H1 (cell line): ENCODE measurements around the gene SHC3. TPM values are rescaled to one million over a fixed set of nuclear protein-coding genes. Genes with fewer than 3 reads are reported as not detected.

Experiments
- CTCF ChIA-PET: fragments of 300-600 bp; sonication (Branson Sonifier 250); formaldehyde crosslinking; loops from one replicate; lab custom pipeline; 2021; ENCODE audit not compliant: partially characterized antibody; lab: Charles Lee
- POLR2A ChIA-PET: fragments of 300-600 bp; sonication (Branson Sonifier 250); formaldehyde crosslinking; loops from one replicate; lab custom pipeline; 2021; ENCODE audit warnings: inconsistent platforms; ENCODE audit not compliant: partially characterized antibody; lab: Charles Lee
- DNase-seq, 2 experiments: peaks; one replicate each; pipeline versions ENCODE4 v3.0.0 to v3.0.0-alpha.2; 2010 to 2022; ENCODE audit warnings: low spot score in 2 of 2, low read depth in 1 of 2, mixed read lengths in 1 of 2
- FAIRE-seq: peaks from 2 replicates; lab custom pipeline; 2011; peaks lifted over from hg19 to GRCh38; lab: Jason Lieb, UNC
- H2AFZ ChIP-seq: 2 replicates; pipeline ENCODE4 v1.8.1; 2012; ENCODE audit warnings: low read length, inconsistent platforms
- H2AK5ac ChIP-seq: 2 replicates; pipeline ENCODE4 v1.6.1; 2013; ENCODE audit warnings: low read depth, low read length
- H2BK120ac ChIP-seq: replicated peaks from 2 replicates; pipeline ENCODE3; 2013; ENCODE audit warnings: low read depth, low read length, inconsistent platforms
- H2BK12ac ChIP-seq: 2 replicates; pipeline ENCODE4 v1.6.1; 2013; ENCODE audit warnings: low read depth, low read length
- H2BK15ac ChIP-seq: 2 replicates; pipeline ENCODE4 v1.6.1; 2013; ENCODE audit warnings: low read length
- H2BK20ac ChIP-seq: 2 replicates; pipeline ENCODE4 v1.6.1; 2013; ENCODE audit warnings: low read length
- H2BK5ac ChIP-seq: 2 replicates; pipeline ENCODE4 v1.6.1; 2013; ENCODE audit warnings: low read depth, low read length
- H3K14ac ChIP-seq: 2 replicates; pipeline ENCODE4 v1.6.1; 2013; ENCODE audit warnings: inconsistent platforms; ENCODE audit not compliant: insufficient read length
- H3K18ac ChIP-seq: 2 replicates; pipeline ENCODE4 v1.6.1; 2013; ENCODE audit warnings: low read length; ENCODE audit errors: extremely low read depth
- H3K23ac ChIP-seq: 2 replicates; pipeline ENCODE4 v1.6.1; 2013; ENCODE audit warnings: inconsistent platforms; ENCODE audit not compliant: insufficient read length
- H3K23me2 ChIP-seq: 2 replicates; pipeline ENCODE4 v1.6.1; 2013; ENCODE audit warnings: low read depth, low read length
- H3K27ac ChIP-seq: 2 replicates; pipeline ENCODE4 v1.6.1; 2011; ENCODE audit warnings: low read depth, low read length, inconsistent platforms
- H3K27me3 ChIP-seq, 4 experiments: replicated peaks in 1 of 4; 1 replicate in 1 of 4; 2 replicates in 3 of 4; pipeline versions ENCODE4 v1.6.1 to v1.8.1; 2011 to 2013; ENCODE audit warnings: low read length in 3 of 4, mild to moderate bottlenecking in 3 of 4, inconsistent platforms in 2 of 4, mixed read lengths in 2 of 4, moderate library complexity in 1 of 4; ENCODE audit not compliant: control insufficient read depth in 3 of 4, insufficient read depth in 3 of 4; ENCODE audit errors: extremely low read depth in 1 of 4
- H3K36me3 ChIP-seq, 4 experiments: 2 replicates each; pipeline versions ENCODE4 v1.6.1 to v1.8.1; 2011 to 2013; ENCODE audit warnings: mild to moderate bottlenecking in 4 of 4, low read length in 3 of 4, moderate library complexity in 2 of 4, control low read depth in 1 of 4, inconsistent platforms in 1 of 4; ENCODE audit not compliant: insufficient read depth in 4 of 4, control insufficient read depth in 2 of 4
- H3K4ac ChIP-seq: replicated peaks from 2 replicates; pipeline ENCODE3; 2013; ENCODE audit warnings: low read length, low read depth, mixed read lengths, inconsistent platforms; ENCODE audit not compliant: insufficient read length
- H3K4me1 ChIP-seq, 4 experiments: replicated peaks in 1 of 4; 1 replicate in 1 of 4; 2 replicates in 3 of 4; pipeline versions ENCODE4 v1.6.1 to v1.8.1; 2011 to 2013; ENCODE audit warnings: low read length in 3 of 4, inconsistent platforms in 2 of 4, mixed read lengths in 1 of 4; ENCODE audit not compliant: insufficient read depth in 4 of 4, control insufficient read depth in 3 of 4
- H3K4me2 ChIP-seq, 2 experiments: 2 replicates each; pipeline versions ENCODE4 v1.6.1 to v1.8.1; 2011 to 2013; ENCODE audit warnings: low read depth in 2 of 2, low read length in 2 of 2, control low read depth in 1 of 2, inconsistent platforms in 1 of 2, mild to moderate bottlenecking in 1 of 2; ENCODE audit not compliant: insufficient read depth in 1 of 2
- H3K4me3 ChIP-seq, 4 experiments: fragments of 200-600, 300-600 bp in 1 of 4; sonication (generic), shearing (Covaris generic), sonication (Bioruptor Twin) in 1 of 4; 2 replicates each; pipeline versions ENCODE4 v1.5.1 to v1.8.1; 2011 to 2016; ENCODE audit warnings: low read length in 4 of 4, low read depth in 3 of 4, control low read depth in 2 of 4, inconsistent platforms in 2 of 4, mild to moderate bottlenecking in 2 of 4, mixed read lengths in 1 of 4, moderate library complexity in 1 of 4; ENCODE audit not compliant: insufficient read depth in 2 of 4; ENCODE audit errors: extremely low read depth in 1 of 4
- H3K56ac ChIP-seq: replicated peaks from 2 replicates; pipeline ENCODE3; 2013; ENCODE audit warnings: low read depth, mild to moderate bottlenecking, mixed read lengths, low read length, inconsistent platforms; ENCODE audit not compliant: insufficient read length
- H3K79me1 ChIP-seq: 2 replicates; pipeline ENCODE4 v1.6.1; 2013; ENCODE audit warnings: low read depth, low read length, control low read depth
- H3K79me2 ChIP-seq, 2 experiments: 2 replicates each; pipeline versions ENCODE4 v1.6.1 to v1.8.1; 2012 to 2013; ENCODE audit warnings: low read length in 2 of 2, mild to moderate bottlenecking in 2 of 2, inconsistent platforms in 1 of 2; ENCODE audit not compliant: insufficient read depth in 2 of 2, control insufficient read depth in 1 of 2
- H3K9ac ChIP-seq, 4 experiments: replicated peaks in 1 of 4; 1 replicate in 1 of 4; 2 replicates in 3 of 4; pipeline versions ENCODE4 v1.6.1 to v1.8.1; 2011 to 2013; ENCODE audit warnings: low read depth in 3 of 4, low read length in 3 of 4, control low read depth in 2 of 4, mild to moderate bottlenecking in 2 of 4, moderate library complexity in 2 of 4, inconsistent platforms in 1 of 4; ENCODE audit errors: extremely low read depth in 1 of 4
- H3K9me3 ChIP-seq, 2 experiments: 2 replicates each; pipeline versions ENCODE4 v1.6.1 to v1.8.1; 2012 to 2013; ENCODE audit warnings: mild to moderate bottlenecking in 2 of 2, moderate library complexity in 2 of 2, control low read depth in 1 of 2, inconsistent platforms in 1 of 2, low read depth in 1 of 2, low read length in 1 of 2, mixed read lengths in 1 of 2; ENCODE audit not compliant: insufficient read depth in 2 of 2
- H4K20me1 ChIP-seq, 2 experiments: replicated peaks in 1 of 2; 2 replicates each; pipeline versions ENCODE3 to v1.8.1; 2011 to 2013; ENCODE audit warnings: inconsistent platforms in 2 of 2, low read length in 2 of 2, mild to moderate bottlenecking in 1 of 2; ENCODE audit not compliant: insufficient read depth in 2 of 2, control insufficient read depth in 1 of 2
- H4K5ac ChIP-seq: 2 replicates; pipeline ENCODE4 v1.6.1; 2013; ENCODE audit warnings: low read length, low read depth, mixed read lengths, inconsistent platforms; ENCODE audit not compliant: insufficient read length
- H4K8ac ChIP-seq: 2 replicates; pipeline ENCODE4 v1.8.0; 2013; ENCODE audit warnings: mild to moderate bottlenecking, moderate library complexity, low read length, inconsistent platforms; ENCODE audit not compliant: insufficient read depth; ENCODE audit errors: extremely low read depth
- H4K91ac ChIP-seq: replicated peaks from 2 replicates; pipeline ENCODE3; 2013; ENCODE audit warnings: low read length, mixed read lengths, inconsistent platforms; ENCODE audit not compliant: insufficient read length
- KDM5A ChIP-seq: fragments of 200-600 bp; IDR thresholded peaks from 2 replicates; pipeline ENCODE4 v1.7.1; 2012; ENCODE audit warnings: mild to moderate bottlenecking, low read length, inconsistent platforms, mixed read lengths
- WGBS, 2 experiments: shearing (Covaris generic) in 1 of 2; methylation state at CpG; one replicate each; pipeline versions ENCODE4 v1.1.6 to v1.1.7; 2013 to 2015; ENCODE audit warnings: low lambda C conversion rate in 2 of 2, mixed read lengths in 2 of 2, inconsistent platforms in 1 of 2, low coverage in 1 of 2, missing lambda C conversion rate in 1 of 2; ENCODE audit not compliant: insufficient replicate concordance in 2 of 2, insufficient coverage in 1 of 2, insufficient read length in 1 of 2; ENCODE audit errors: extremely low coverage in 1 of 2, missing lambda C conversion rate in 1 of 2; 5-methylcytosine and 5-hydroxymethylcytosine counted together
- polyA plus RNA-seq, 7 experiments: library from polyadenylated mRNA; depleted of rRNA in 3 of 7; stranded (reverse) in 5 of 7; unstranded in 2 of 7; fragments of >200 nt in 5 of 7; fragments of 200-250 nt in 2 of 7; gene quantifications; 1 replicate in 5 of 7; 2 replicates in 1 of 7; 4 replicates in 1 of 7; pipeline versions ENCODE4 v1.2.1 to v1.2.3, GENCODE V29; 2011 to 2013; ENCODE audit warnings: missing spikeins in 2 of 7, mixed read lengths in 2 of 7
- total RNA-seq: library from RNA; stranded (reverse); fragmentation: NEBNext Ultra II Directional; extraction: Animal tissue kit (Norgen Biotek cat#: 25700); gene quantifications from 2 replicates; pipeline ENCODE4 v1.2.1, GENCODE V29; 2021

Gene SHC3
- total and polyA plus RNA-seq, 2 of the 8 experiments (the other 6 are each of a cell fraction or from before 2014, with no cell fraction given), result 1.4 to 7.1 TPM

DNA sequence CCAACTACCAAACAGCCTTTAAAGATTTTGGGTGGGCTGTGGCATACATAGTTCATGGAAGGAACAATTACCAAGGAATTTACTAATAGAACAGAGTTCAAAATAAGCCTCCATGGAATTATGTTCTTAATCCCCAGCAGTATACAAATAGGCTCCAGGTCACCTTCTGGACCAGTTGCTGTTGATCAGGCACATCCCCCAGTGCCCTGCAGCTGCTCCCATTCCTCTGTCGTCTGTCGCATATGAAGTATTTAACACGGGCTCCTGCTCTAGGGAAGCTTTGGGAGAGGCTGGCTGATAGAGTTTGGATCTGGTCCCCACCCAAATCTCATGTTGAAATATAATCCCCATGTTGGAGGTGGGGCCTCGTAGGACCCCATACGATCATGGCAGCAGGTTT, 17.8 kb downstream of the SHC3 start:
- no peak overlapping the region for H2BK120ac ChIP-seq
- no peak overlapping the region for H3K4me2 ChIP-seq
- H4K8ac ChIP-seq, result no peak overlapping the region
- H3K36me3 ChIP-seq, result no peaks in the 10 kb centered on the region
- H2AK5ac ChIP-seq, result no peak overlapping the region
- no peak overlapping the region for H4K5ac ChIP-seq
- H2BK5ac ChIP-seq, result no peak overlapping the region
- H2BK15ac ChIP-seq, result no peak overlapping the region
- H2BK20ac ChIP-seq, result no peak overlapping the region
- no peak overlapping the region for H3K9ac ChIP-seq
- ChIA-PET CTCF (interaction anchor here (2.1 kb wide), 1 partner anchor 118 kb away, joined by 5 read pairs; no protein-coding TSS in a partner anchor), POLR2A (interaction anchor here (1.0 kb wide), 1 partner anchor 19 kb away, joined by 5 read pairs; no protein-coding TSS in a partner anchor)
- H2AFZ ChIP-seq, result no peak overlapping the region
- H3K4ac ChIP-seq, result no peak overlapping the region
- H4K20me1 ChIP-seq, result no peaks in the 10 kb centered on the region
- no peak overlapping the region for H3K23ac ChIP-seq
- no peak overlapping the region for H3K56ac ChIP-seq
- FAIRE-seq (no peak), DNase-seq (no peak)
- H4K91ac ChIP-seq, result no peak overlapping the region
- no peak overlapping the region for H3K4me3 ChIP-seq
- no peaks in the 10 kb centered on the region for H3K23me2 ChIP-seq
- WGBS, 2 experiments, result 84% methylated on average over 5 of the region's 5 CpGs; no CpG with 5 or more reads in 1 of the 2 experiments
- H3K79me2 ChIP-seq, result no peaks in the 10 kb centered on the region
- H3K27me3 ChIP-seq, result no peaks in the 10 kb centered on the region
- no peaks in the 10 kb centered on the region for H3K79me1 ChIP-seq
- no peaks in the 10 kb centered on the region for H3K4me1 ChIP-seq
- H3K9me3 ChIP-seq, result no peaks in the 10 kb centered on the region
- H2BK12ac ChIP-seq, result no peak overlapping the region
- no peak overlapping the region for H3K18ac ChIP-seq
- no peak overlapping the region for H3K14ac ChIP-seq
- H3K27ac ChIP-seq, result no peak overlapping the region
- no peak for TF ChIP-seq KDM5A
